Measurements from ENCODE around the gene ANAPC2.
A peak's percentile ranks its signal among the peaks of the same experiment; 100 is the strongest.

The ANAPC2 gene

GRCh38 chr9:137150617-137151457 lies 37.5 kb downstream of the ANAPC2 start:
- Histone ChIP-seq H3K4me3 (ENCODE audit: low read depth in 1 of 2, low read length in 2 of 2) (no peak overlapping the region), H2AFZ (ENCODE audit: low read depth, low read length) (no peak overlapping the region), H3K4me1 (ENCODE audit: insufficient read depth, low read length) (no peaks in the 10 kb centered on the region), H3K36me3 (ENCODE audit: insufficient read depth, low read length) (no peaks in the 10 kb centered on the region), H3K9me3 (ENCODE audit: insufficient read depth, low read length, severe bottlenecking) (no peaks in the 10 kb centered on the region), H3K79me2 (ENCODE audit: insufficient read depth, low read length) (no peaks in the 10 kb centered on the region), H3K27me3 (ENCODE audit: insufficient read depth, low read length, poor library complexity) (no peaks in the 10 kb centered on the region), H3K9ac (ENCODE audit: low read depth, low read length) (no peak overlapping the region), H3K27ac (ENCODE audit: low read length) (no peak overlapping the region), H3K4me2 (ENCODE audit: insufficient read depth, low read length) (no peak overlapping the region), H4K20me1 (ENCODE audit: insufficient read depth, low read length) (no peaks in the 10 kb centered on the region)
- DNase-seq (peak; percentile 62), ATAC-seq (ENCODE audit: insufficient read depth, low read depth) (peak; percentile 34; the same call in 2 of the 3 replicates)
- no peak for TF ChIP-seq EZH2 (IDR thresholded peaks at IDR 0.05; ENCODE audit: borderline replicate concordance, low read depth, low read length, severe bottlenecking)
- TF ChIP-seq CTCF (IDR thresholded peaks at IDR 0.05; ENCODE audit: borderline replicate concordance, extremely low read depth, low read length, poor library complexity, severe bottlenecking): no peak

- DNase-seq: no peak
- no peaks in the 10 kb centered on the region for H3K36me3 ChIP-seq (ENCODE audit: insufficient read depth, low read length)
- no peaks in the 10 kb centered on the region for H3K4me1 ChIP-seq (ENCODE audit: insufficient read depth, low read length)
- H3K4me3 ChIP-seq (ENCODE audit: low read depth in 1 of 2, low read length in 2 of 2): no peak overlapping the region
- H3K9me3 ChIP-seq (ENCODE audit: insufficient read depth, low read length, severe bottlenecking): no peaks in the 10 kb centered on the region
- TF ChIP-seq EZH2 (IDR thresholded peaks at IDR 0.05; ENCODE audit: borderline replicate concordance, low read depth, low read length, severe bottlenecking) (no peak), CTCF (IDR thresholded peaks at IDR 0.05; ENCODE audit: borderline replicate concordance, extremely low read depth, low read length, poor library complexity, severe bottlenecking) (no peak)
- H3K9ac ChIP-seq (ENCODE audit: low read depth, low read length): no peak overlapping the region
- H2AFZ ChIP-seq (ENCODE audit: low read depth, low read length): no peak overlapping the region
- H3K27me3 ChIP-seq (ENCODE audit: insufficient read depth, low read length, poor library complexity): no peaks in the 10 kb centered on the region
- ATAC-seq (ENCODE audit: insufficient read depth, low read depth): no peak
- H3K79me2 ChIP-seq (ENCODE audit: insufficient read depth, low read length): no peaks in the 10 kb centered on the region
- no peak overlapping the region for H3K27ac ChIP-seq (ENCODE audit: low read length)
- no peak overlapping the region for H3K4me2 ChIP-seq (ENCODE audit: insufficient read depth, low read length)
- no peaks in the 10 kb centered on the region for H4K20me1 ChIP-seq (ENCODE audit: insufficient read depth, low read length)
These were observed 38.3 kb downstream of the ANAPC2 start for GRCh38 chr9:137149942-137150616.

GRCh38 chr9:137149363-137149762 lies 39.0 kb downstream of the ANAPC2 start:
- no peak overlapping the region for H3K4me3 ChIP-seq (ENCODE audit: low read depth in 1 of 2, low read length in 2 of 2)
- no peak overlapping the region for H2AFZ ChIP-seq (ENCODE audit: low read depth, low read length)
- H3K9ac ChIP-seq (ENCODE audit: low read depth, low read length): no peak overlapping the region
- no peaks in the 10 kb centered on the region for H4K20me1 ChIP-seq (ENCODE audit: insufficient read depth, low read length)
- H3K27me3 ChIP-seq (ENCODE audit: insufficient read depth, low read length, poor library complexity): no peaks in the 10 kb centered on the region
- no peak overlapping the region for H3K27ac ChIP-seq (ENCODE audit: low read length)
- ATAC-seq (ENCODE audit: insufficient read depth, low read depth) (no peak), DNase-seq (no peak)
- no peaks in the 10 kb centered on the region for H3K9me3 ChIP-seq (ENCODE audit: insufficient read depth, low read length, severe bottlenecking)
- no peaks in the 10 kb centered on the region for H3K4me1 ChIP-seq (ENCODE audit: insufficient read depth, low read length)
- H3K36me3 ChIP-seq (ENCODE audit: insufficient read depth, low read length): no peaks in the 10 kb centered on the region
- H3K79me2 ChIP-seq (ENCODE audit: insufficient read depth, low read length): no peaks in the 10 kb centered on the region
- no peak for TF ChIP-seq EZH2 (IDR thresholded peaks at IDR 0.05; ENCODE audit: borderline replicate concordance, low read depth, low read length, severe bottlenecking)
- TF ChIP-seq CTCF (IDR thresholded peaks at IDR 0.05; ENCODE audit: borderline replicate concordance, extremely low read depth, low read length, poor library complexity, severe bottlenecking): no peak
- no peak overlapping the region for H3K4me2 ChIP-seq (ENCODE audit: insufficient read depth, low read length)

All from DND-41 (cell line).